Measurements from ENCODE around the gene CTAG1B. TPM values are rescaled to one million over a fixed set of nuclear protein-coding genes. Genes with fewer than 3 reads are reported as not detected.

CTAG1B gene
- polyA plus RNA-seq, 1 donor from 2014 or later, result not detected

DNA sequence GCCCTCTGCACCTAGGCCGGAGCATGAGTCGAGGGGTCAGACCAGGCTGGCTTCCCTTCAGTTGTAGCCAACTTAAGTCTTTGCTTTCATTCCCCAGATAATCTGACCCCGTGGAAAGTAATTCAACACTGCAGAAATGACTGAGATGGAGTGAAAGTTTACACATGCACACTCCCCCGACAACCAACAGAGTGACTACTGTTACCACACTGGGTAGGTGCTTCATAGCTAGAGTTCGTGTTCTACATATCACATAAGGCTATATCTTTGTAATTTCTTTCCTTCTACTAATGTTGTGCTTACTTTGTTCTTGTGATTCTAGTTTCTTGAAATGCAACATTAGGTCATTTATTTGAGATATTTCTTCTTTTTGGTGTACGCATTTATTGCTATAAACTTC lies 41.5 kb upstream of the CTAG1B start:
- Histone ChIP-seq H3K9ac (ENCODE audit: low read length) (no peak overlapping the region), H3K4me2 (ENCODE audit: low read length) (no peak overlapping the region), H3K79me2 (replicated peaks; ENCODE audit: insufficient read depth, low read length) (no peaks in the 10 kb centered on the region), H3F3A (ENCODE audit: insufficient read depth, low read length, poor library complexity, severe bottlenecking) (no peaks in the 10 kb centered on the region), H3K27ac (ENCODE audit: low read length) (no peak overlapping the region), H4K20me1 (ENCODE audit: insufficient read depth) (no peaks in the 10 kb centered on the region), H3K36me3 (ENCODE audit: insufficient read depth, low read length) (no peaks in the 10 kb centered on the region), H3K9me2 (ENCODE audit: insufficient read depth, low read length) (no peaks in the 10 kb centered on the region), H3K9me3 (ENCODE audit: low read length) (no peaks in the 10 kb centered on the region), H3K4me3 (ENCODE audit: low read length) (no peak overlapping the region), H2AFZ (ENCODE audit: low read depth, low read length) (no peak overlapping the region), H3K27me3 (ENCODE audit: insufficient read depth, low read depth, low read length) (no peaks in the 10 kb centered on the region)
- TF ChIP-seq MXI1 (conservative IDR thresholded peaks at IDR 0.05; ENCODE audit: poor library complexity, severe bottlenecking), result no peak

- H3K27ac ChIP-seq (ENCODE audit: low read length), result no peak overlapping the region
- no peaks in the 10 kb centered on the region for H3F3A ChIP-seq (ENCODE audit: insufficient read depth, low read length, poor library complexity, severe bottlenecking)
- no peaks in the 10 kb centered on the region for H3K79me2 ChIP-seq (replicated peaks; ENCODE audit: insufficient read depth, low read length)
- no peaks in the 10 kb centered on the region for H3K9me3 ChIP-seq (ENCODE audit: low read length)
- no peak overlapping the region for H3K4me2 ChIP-seq (ENCODE audit: low read length)
- no peaks in the 10 kb centered on the region for H3K36me3 ChIP-seq (ENCODE audit: insufficient read depth, low read length)
- no peaks in the 10 kb centered on the region for H4K20me1 ChIP-seq (ENCODE audit: insufficient read depth)
- H3K4me3 ChIP-seq (ENCODE audit: low read length), result no peak overlapping the region
- no peak overlapping the region for H2AFZ ChIP-seq (ENCODE audit: low read depth, low read length)
- H3K27me3 ChIP-seq (ENCODE audit: insufficient read depth, low read depth, low read length), result no peaks in the 10 kb centered on the region
- TF ChIP-seq, protein P1, sequence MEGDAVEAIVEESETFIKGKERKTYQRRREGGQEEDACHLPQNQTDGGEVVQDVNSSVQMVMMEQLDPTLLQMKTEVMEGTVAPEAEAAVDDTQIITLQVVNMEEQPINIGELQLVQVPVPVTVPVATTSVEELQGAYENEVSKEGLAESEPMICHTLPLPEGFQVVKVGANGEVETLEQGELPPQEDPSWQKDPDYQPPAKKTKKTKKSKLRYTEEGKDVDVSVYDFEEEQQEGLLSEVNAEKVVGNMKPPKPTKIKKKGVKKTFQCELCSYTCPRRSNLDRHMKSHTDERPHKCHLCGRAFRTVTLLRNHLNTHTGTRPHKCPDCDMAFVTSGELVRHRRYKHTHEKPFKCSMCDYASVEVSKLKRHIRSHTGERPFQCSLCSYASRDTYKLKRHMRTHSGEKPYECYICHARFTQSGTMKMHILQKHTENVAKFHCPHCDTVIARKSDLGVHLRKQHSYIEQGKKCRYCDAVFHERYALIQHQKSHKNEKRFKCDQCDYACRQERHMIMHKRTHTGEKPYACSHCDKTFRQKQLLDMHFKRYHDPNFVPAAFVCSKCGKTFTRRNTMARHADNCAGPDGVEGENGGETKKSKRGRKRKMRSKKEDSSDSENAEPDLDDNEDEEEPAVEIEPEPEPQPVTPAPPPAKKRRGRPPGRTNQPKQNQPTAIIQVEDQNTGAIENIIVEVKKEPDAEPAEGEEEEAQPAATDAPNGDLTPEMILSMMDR (IDR thresholded peaks at IDR 0.05; ENCODE audit: poor library complexity, severe bottlenecking), result no peak
- TF ChIP-seq TAF1 (IDR thresholded peaks at IDR 0.05; ENCODE audit: low read depth) (no peak), MXI1 (conservative IDR thresholded peaks at IDR 0.05; ENCODE audit: poor library complexity, severe bottlenecking) (no peak), POLR2AphosphoS5 (IDR thresholded peaks at IDR 0.05) (no peak), SMC3 (conservative IDR thresholded peaks at IDR 0.05; ENCODE audit: poor library complexity) (no peak), EP300 (conservative IDR thresholded peaks at IDR 0.05; ENCODE audit: poor library complexity, severe bottlenecking) (no peak), RAD21 (conservative IDR thresholded peaks at IDR 0.05) (no peak), EZH2 (IDR thresholded peaks at IDR 0.05; ENCODE audit: borderline replicate concordance, insufficient read depth, low read length, poor library complexity, severe bottlenecking) (no peak)
- TF ChIP-seq, protein P2, sequence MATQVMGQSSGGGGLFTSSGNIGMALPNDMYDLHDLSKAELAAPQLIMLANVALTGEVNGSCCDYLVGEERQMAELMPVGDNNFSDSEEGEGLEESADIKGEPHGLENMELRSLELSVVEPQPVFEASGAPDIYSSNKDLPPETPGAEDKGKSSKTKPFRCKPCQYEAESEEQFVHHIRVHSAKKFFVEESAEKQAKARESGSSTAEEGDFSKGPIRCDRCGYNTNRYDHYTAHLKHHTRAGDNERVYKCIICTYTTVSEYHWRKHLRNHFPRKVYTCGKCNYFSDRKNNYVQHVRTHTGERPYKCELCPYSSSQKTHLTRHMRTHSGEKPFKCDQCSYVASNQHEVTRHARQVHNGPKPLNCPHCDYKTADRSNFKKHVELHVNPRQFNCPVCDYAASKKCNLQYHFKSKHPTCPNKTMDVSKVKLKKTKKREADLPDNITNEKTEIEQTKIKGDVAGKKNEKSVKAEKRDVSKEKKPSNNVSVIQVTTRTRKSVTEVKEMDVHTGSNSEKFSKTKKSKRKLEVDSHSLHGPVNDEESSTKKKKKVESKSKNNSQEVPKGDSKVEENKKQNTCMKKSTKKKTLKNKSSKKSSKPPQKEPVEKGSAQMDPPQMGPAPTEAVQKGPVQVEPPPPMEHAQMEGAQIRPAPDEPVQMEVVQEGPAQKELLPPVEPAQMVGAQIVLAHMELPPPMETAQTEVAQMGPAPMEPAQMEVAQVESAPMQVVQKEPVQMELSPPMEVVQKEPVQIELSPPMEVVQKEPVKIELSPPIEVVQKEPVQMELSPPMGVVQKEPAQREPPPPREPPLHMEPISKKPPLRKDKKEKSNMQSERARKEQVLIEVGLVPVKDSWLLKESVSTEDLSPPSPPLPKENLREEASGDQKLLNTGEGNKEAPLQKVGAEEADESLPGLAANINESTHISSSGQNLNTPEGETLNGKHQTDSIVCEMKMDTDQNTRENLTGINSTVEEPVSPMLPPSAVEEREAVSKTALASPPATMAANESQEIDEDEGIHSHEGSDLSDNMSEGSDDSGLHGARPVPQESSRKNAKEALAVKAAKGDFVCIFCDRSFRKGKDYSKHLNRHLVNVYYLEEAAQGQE (IDR thresholded peaks at IDR 0.05; ENCODE audit: borderline replicate concordance), result no peak
- H3K9ac ChIP-seq (ENCODE audit: low read length), result no peak overlapping the region
- no peaks in the 10 kb centered on the region for H3K9me2 ChIP-seq (ENCODE audit: insufficient read depth, low read length)
Measured at GRCh38 chrX:154658957-154659356, 39.9 kb upstream of the CTAG1B start.

DNA sequence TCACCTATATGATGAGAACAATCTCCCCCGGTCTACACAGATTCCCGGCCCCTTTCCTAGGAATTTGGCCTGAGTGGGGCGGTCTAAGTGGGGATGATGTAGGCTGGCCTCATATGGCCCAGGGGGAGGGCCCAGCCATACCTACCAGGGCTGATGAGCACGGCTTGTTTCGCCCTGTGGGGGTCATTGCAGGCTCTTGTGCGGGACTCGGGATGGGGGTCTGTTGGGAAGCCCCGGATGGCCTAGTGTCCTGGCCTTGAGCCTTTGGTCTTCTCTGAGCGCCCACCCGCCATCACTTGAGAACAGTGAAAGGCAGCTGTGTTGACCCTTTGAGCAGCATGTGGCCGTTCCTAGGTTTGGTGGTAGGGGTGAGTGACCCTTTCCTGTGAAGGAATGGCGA lies 39.1 kb upstream of the CTAG1B start:
- Histone ChIP-seq H3K9me2 (ENCODE audit: insufficient read depth, low read length) (no peaks in the 10 kb centered on the region), H3K27ac (ENCODE audit: low read length) (no peak overlapping the region), H3K4me3 (ENCODE audit: low read length) (no peak overlapping the region), H3K9ac (ENCODE audit: low read length) (no peak overlapping the region), H3K4me2 (ENCODE audit: low read length) (no peak overlapping the region), H3K36me3 (ENCODE audit: insufficient read depth, low read length) (no peaks in the 10 kb centered on the region), H3K79me2 (replicated peaks; ENCODE audit: insufficient read depth, low read length) (no peaks in the 10 kb centered on the region), H3K27me3 (ENCODE audit: insufficient read depth, low read depth, low read length) (no peaks in the 10 kb centered on the region), H3K9me3 (ENCODE audit: low read length) (no peaks in the 10 kb centered on the region), H4K20me1 (ENCODE audit: insufficient read depth) (no peaks in the 10 kb centered on the region), H3F3A (ENCODE audit: insufficient read depth, low read length, poor library complexity, severe bottlenecking) (no peaks in the 10 kb centered on the region), H2AFZ (ENCODE audit: low read depth, low read length) (no peak overlapping the region)
- no peak for TF ChIP-seq RAD21 (conservative IDR thresholded peaks at IDR 0.05)
- no peak for TF ChIP-seq MXI1 (conservative IDR thresholded peaks at IDR 0.05; ENCODE audit: poor library complexity, severe bottlenecking)
- TF ChIP-seq POLR2AphosphoS5 (IDR thresholded peaks at IDR 0.05), result no peak
- TF ChIP-seq EZH2 (IDR thresholded peaks at IDR 0.05; ENCODE audit: borderline replicate concordance, insufficient read depth, low read length, poor library complexity, severe bottlenecking), result no peak
- no peak for TF ChIP-seq SMC3 (conservative IDR thresholded peaks at IDR 0.05; ENCODE audit: poor library complexity)
- TF ChIP-seq EP300 (conservative IDR thresholded peaks at IDR 0.05; ENCODE audit: poor library complexity, severe bottlenecking), result no peak
- TF ChIP-seq, protein P1 (IDR thresholded peaks at IDR 0.05; ENCODE audit: poor library complexity, severe bottlenecking), result no peak
- TF ChIP-seq TAF1 (IDR thresholded peaks at IDR 0.05; ENCODE audit: low read depth), result no peak
- TF ChIP-seq, protein P2 (IDR thresholded peaks at IDR 0.05; ENCODE audit: borderline replicate concordance), result no peak
